Stimulated activated CD4-positive, alpha-beta T cell treated with anti-CD3 and anti-CD28 coated beads, TNF-alpha, amount 100 ng/mL, for 48 hours (primary cell): ENCODE data around the gene LCK.
"Not testable (repeated sequence)": the region's sequence is repeated elsewhere in the genome, so short reads cannot be mapped to it uniquely, and the experiment has no call there.

Experiments
- DNase-seq, 3 donors: peaks; one replicate each; pipeline ENCODE4 v3.0.0-alpha.2; 2020; ENCODE audit warnings: low read depth in 3 of 3

LCK gene

GRCh38 chr1:32239790-32240139 is 11.3 kb upstream of the LCK start:
- DNase-seq, result no peak

GRCh38 chr1:32240140-32240951 is 10.7 kb upstream of the LCK start:
- no peak for DNase-seq

GRCh38 chr1:32241001-32241763 is 9.9 kb upstream of the LCK start:
- no peak for DNase-seq

GRCh38 chr1:32242341-32242851 is 8.7 kb upstream of the LCK start:
- no peak for DNase-seq

- no peak for DNase-seq
Observed at GRCh38 chr1:32246888-32247273, 4.2 kb upstream of the LCK start, which contains the start of gene FAM167B. FAM167B (plus strand) TSS chr1:32247222; CDS start chr1:32247422, 200 bp downstream.

- DNase-seq, result no peak
Observed at GRCh38 chr1:32247452-32247851, 3.6 kb upstream of the LCK start.

GRCh38 chr1:32247983-32248889 is 2.8 kb upstream of the LCK start:
- DNase-seq, result peak; percentile 71 to 82 (median 76)

- DNase-seq, result peak; percentile 49 to 74 (median 70)
Observed at GRCh38 chr1:32249831-32250525, 1.1 kb upstream of the LCK start.

- no peak for DNase-seq
Observed at GRCh38 chr1:32255072-32256071, 4.3 kb downstream of the LCK start.

GRCh38 chr1:32256473-32257226 is 5.6 kb downstream of the LCK start:
- no peak for DNase-seq

GRCh38 chr1:32257227-32257508 is 6.1 kb downstream of the LCK start:
- no peak for DNase-seq

GRCh38 chr1:32263236-32263593 is 12.2 kb downstream of the LCK start:
- DNase-seq, result not testable (repeated sequence)

- DNase-seq, result no peak
Observed at GRCh38 chr1:32263744-32264143, 12.7 kb downstream of the LCK start.

GRCh38 chr1:32265846-32266245 is 14.8 kb downstream of the LCK start:
- DNase-seq, result no peak

GRCh38 chr1:32266921-32267591 is 16.0 kb downstream of the LCK start:
- no peak for DNase-seq

- DNase-seq, result no peak
Observed at GRCh38 chr1:32269744-32270143, 18.7 kb downstream of the LCK start.

- DNase-seq, result no peak
Observed at GRCh38 chr1:32272557-32273390, 21.7 kb downstream of the LCK start.
